Right lobe of liver (tissue), 4 donors: ENCODE results near the gene R3HCC1L.

ENCODE experiments used
- CTCF ChIP-seq, 4 donors: fragments of 200-600 bp in 3 of 4; fragments of 450-650 bp in 1 of 4; IDR thresholded peaks; one replicate each; pipeline versions ENCODE4 v1.5.1 to v1.8.0; 2016 to 2022; ENCODE audit warnings: antibody characterized with exemption in 4 of 4, mild to moderate bottlenecking in 2 of 4
- POLR2A ChIP-seq: fragments of 450-650 bp; IDR thresholded peaks from one replicate; pipeline ENCODE4 v1.6.1; 2017; ENCODE audit warnings: antibody characterized with exemption, mild to moderate bottlenecking
- donor health status: DM: no; HTN: no; CAD: no.
- donor health status: DM: no; HTN: no; CAD: no.
- donor health status: DM: no; HTN: yes; CAD: no.

DNA sequence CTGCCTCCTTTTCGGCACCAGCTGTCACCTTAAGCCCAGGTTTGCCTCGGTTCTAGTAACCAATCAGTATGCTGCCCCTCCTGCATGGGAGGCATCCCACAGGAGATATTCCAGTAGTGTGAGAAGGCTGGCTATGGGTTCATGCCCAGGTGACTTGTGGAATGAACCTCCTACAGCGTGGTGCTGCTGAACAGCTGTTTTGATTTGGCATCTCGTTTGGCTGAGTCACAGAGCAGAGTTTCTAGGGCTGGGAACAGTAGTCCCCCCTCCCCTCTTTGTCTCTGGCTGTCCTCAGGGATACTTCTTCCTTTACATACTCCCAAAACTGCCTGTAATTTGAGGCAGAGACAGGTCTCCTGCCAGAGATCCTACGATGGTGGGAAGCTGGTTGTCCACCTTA is 16.1 kb downstream of the R3HCC1L start:
- TF ChIP-seq CTCF (IDR thresholded peaks at IDR 0.05) (no peak), POLR2A (no peak)
